Mucosa of gallbladder (tissue), 1 donor: ENCODE data around the gene GRIN1. TPM values are rescaled to one million over a fixed set of nuclear protein-coding genes. Genes with fewer than 3 reads are reported as not detected.
A peak's percentile ranks its signal among the peaks of the same experiment; 100 is the strongest.
"Not testable (repeated sequence)": the region's sequence is repeated elsewhere in the genome, so short reads cannot be mapped to it uniquely, and the experiment has no call there.

Experiments used
- DNase-seq: peaks from one replicate; pipeline ENCODE4 v3.0.0-alpha.2; 2020; ENCODE audit warnings: low spot score
- total RNA-seq: library from RNA; stranded (reverse); gene quantifications from one replicate; pipeline ENCODE4 v1.2.1, GENCODE V29; 2021
- donor health status: DM: no; HTN: no; CAD: no.

GRIN1 gene
- total RNA-seq, 1 donor from 2014 or later, result 0.83 TPM

DNA sequence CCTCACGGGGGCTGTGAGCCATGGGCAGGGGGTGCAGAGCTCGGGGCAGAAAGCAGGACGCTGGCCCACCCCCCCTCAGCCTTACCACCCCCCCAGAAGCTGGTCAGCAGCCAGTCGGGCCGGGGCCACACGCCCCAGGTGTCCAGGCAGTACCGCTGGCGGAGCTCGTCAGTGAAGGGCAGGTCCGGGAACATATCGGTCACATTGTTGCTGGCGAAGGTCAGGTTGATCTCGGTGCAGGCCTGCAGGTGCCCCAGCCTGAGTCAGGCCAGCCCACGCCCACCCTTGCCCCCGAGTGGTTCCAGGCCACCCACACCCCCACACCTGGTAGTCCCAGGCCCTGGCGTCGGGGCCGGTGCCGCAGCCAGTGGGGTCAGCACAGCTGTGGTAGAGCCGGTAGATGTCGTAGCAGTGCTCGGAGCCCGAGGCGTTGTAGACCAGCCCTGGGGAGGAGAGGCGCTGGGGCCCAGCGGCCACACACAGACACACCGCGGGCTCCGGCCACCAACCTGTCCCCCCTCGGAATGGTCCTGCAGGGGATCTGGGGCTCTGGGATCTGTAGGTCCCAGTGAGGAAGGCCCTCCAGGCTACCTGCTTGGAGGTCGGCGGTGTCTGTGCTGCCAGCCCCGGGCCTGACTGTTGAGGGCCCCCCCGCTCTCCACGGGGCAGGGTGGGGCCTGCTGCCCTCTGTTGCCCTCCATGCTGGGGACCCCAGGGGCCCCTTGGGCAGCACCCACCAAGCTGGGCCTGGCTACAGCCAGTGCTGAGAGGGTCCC, 27.0 kb upstream of the GRIN1 start:
- DNase-seq, result no peak

- DNase-seq, result no peak
Observed at GRCh38 chr9:137112564-137113384, 26.2 kb upstream of the GRIN1 start.

- DNase-seq, result no peak
Observed at GRCh38 chr9:137113385-137114159, 25.4 kb upstream of the GRIN1 start.

- no peak for DNase-seq
Observed at GRCh38 chr9:137114220-137114612, 24.7 kb upstream of the GRIN1 start.

DNA sequence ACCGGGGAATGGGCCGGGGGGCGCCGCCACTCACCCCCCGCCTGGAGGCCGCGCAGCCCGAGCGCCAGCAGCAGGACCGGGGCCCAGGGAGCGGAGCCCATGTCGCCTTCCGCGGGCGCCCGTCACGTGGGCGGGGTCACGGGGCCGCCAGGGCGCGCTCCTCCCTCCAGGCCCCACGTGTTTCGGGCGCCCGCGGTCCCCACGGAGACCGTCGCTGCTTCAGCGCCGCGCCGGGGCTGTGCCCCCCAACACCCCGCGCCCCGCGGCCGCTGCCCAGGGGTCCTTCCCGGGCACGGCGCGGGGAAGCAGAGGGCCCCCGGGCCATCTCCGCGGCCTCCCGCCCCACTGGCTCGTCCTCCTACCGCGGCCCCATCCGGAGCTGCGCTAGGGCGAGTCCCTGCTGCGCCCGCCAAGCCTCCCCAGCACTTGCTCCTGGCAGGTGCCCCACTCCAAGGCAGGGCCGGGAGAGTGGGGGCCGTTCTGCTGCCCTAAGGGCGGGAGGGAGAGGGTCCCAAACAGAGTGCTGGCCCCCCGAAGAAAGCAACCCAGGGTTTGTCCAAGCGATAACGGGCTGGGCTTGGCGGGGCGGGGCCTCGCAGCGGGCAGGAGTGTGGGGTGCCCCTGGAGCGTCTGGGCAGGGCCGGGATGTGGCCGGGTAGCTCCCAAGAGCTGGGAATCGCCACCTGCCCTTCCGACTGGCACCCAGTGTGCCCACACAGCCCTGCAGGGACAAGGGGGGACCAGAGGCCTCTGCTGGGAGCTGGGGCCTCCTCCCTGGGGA, 24.2 kb upstream of the GRIN1 start, which contains the start of gene DPP7:
DPP7 (minus strand) TSS at position 121 of the 781 bp plus-strand sequence; CDS start at position 101, 20 bp downstream.
- peak; percentile 67 for DNase-seq

- no peak for DNase-seq
Observed at GRCh38 chr9:137115394-137116026, 23.4 kb upstream of the GRIN1 start.

DNA sequence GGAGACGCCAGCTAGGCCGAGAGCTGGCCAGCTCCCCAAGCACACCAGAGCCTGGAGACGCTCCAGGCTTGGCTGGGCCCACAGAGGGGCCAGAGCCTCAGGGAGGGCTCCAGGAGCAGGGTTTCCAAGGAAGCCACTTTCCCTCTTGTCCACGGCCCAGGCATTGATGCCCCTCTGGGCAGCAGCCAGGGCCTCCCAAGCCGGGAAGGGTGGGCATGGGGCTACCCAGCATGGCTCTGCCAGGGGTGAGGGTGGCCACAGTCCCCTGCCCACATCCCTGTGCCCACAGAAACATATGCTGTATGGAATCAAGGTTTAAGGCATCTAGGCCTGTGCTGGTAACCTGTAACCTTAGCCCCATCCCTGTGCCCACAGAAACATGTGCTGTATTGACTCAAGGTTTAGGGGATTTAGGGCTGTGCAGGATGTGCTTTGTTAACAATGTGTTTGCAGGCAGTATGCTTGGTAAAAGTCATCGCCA, 22.9 kb upstream of the GRIN1 start:
- DNase-seq, result no peak

DNA sequence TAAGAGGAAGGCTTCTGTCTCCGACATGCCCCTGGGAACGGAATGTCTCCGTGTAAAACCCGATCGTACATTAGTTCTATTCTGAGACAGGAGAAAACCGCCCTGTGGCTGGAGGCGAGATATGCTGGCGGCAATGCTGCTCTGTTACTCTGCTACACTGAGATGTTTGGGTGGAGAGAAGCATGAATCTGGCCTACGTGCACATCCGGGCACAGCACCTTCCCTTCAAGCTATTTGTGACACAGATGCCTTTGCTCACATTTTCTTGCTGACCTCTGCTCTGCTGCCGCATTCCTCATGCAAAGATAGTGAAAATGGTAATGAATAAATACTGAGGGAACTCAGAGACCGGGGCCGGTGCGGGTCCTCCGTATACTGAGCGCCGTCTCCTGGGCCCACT, 22.2 kb upstream of the GRIN1 start:
- DNase-seq, result no peak

GRCh38 chr9:137117269-137117731, 21.7 kb upstream of the GRIN1 start:
- DNase-seq, result no peak

DNA sequence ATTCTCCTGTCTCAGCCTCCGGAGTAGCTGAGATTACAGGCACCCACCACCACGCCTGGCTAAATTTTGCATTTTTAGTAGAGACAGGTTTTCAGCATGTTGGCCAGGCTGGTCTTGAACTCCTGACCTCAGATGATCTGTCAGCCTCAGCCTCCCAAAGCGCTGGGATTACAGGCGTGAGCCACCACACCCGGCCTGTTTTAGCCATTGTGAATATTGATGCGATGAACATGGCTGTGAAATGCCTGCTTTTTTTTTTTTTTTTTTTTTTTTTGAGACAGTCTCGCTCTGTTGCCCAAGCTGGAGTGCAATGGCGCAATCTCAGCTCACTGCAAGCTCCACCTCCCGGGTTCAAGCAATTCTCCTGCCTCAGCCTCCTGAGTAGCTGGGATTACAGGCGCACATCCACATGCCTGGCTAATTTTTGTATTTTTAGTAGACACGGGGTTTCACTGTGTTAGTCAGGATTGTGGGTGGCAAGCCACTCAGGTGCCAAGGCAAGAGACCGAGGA, 20.8 kb upstream of the GRIN1 start:
- not testable (repeated sequence) for DNase-seq

DNA sequence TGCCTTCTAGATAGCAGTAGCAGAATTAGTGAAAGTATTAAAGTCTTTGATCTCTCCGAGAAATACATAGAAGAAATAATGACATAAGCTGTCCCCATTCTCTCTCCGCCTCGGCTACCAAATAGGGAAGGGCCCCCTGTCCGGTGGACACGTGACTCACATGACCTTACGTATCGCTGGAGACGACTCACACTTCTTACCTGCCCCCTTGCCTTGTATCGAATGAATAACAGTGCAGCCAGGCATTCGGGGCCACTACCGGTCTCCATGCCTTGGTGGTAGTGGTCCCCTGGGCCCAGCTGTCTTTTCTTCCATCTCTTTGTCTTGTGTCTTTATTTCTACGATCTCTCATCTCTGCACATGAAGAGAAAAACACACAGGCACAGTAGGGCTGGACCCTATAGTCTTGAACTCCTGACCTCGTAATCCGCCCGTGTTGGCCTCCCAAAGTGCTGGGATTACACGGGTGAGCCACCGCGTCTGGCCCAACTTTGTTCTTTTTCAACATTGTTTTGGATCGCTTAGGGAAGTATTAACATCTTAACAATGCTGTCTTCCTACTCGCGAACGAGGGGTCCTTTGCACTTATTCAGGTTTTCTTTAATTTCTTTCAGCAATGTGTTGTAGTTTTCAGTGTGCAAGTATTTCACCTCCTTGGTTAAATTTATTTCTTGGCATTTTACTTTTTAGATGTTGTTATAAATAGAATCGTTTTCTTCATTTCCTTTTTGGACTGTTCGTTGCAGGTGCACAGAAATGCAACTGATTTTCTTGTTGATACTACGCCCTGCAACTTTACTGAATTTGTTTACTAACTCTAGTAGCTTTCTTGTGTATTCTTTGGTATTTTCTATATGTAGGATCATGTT, 16.8 kb upstream of the GRIN1 start:
- not testable (repeated sequence) for DNase-seq

DNA sequence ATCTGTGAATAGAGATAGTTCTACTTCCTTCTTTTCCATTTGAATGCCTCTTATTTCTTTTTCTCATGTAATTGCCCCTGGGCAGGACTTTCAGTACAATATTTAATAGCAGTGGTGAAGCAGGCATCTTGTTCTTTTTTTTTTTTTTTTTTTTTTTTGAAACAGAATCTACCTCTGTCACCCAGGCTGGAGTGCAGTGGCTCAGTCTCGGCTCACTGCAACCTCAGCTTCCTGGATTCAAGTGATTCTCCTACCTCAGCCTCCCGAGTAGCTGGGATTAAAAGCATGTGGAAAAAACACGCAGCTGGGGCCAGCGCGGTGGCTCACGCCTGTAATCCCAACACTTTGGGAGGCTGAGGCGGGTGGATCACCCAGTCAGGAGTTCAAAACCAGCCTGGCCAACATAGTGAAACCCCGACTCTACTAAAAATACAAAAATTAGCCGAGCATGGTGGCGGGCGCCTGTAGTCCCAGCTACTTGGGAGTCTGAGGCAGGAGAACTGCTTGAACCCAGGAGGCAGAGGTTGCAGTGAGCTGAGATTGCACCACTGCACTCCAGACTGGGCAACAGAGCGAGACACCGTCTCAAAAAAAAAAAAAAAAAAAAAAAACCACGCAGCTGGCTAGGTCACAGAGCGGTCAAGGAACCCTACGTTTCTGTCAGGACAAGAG, 16.0 kb upstream of the GRIN1 start:
- DNase-seq, result not testable (repeated sequence)

DNA sequence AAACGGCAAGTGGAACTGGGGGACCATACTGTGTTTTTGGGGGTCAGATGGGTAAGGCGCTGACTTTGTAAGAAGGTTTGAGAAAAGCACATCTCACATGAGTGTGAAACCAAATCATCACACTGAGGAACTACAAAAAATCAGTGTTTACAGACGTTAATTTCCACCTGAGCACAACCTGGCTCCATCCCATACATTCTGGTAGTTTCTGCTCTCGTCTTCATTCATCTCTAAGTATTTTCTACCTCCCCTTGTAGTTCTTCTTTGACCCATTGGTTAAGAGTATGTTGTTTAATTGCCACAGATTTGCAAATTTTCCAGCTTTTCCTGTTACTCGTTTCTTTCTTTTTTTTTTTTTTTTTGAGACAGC, 15.5 kb upstream of the GRIN1 start:
- no peak for DNase-seq

GRCh38 chr9:137123952-137124462, 14.9 kb upstream of the GRIN1 start:
- DNase-seq, result not testable (repeated sequence)

DNA sequence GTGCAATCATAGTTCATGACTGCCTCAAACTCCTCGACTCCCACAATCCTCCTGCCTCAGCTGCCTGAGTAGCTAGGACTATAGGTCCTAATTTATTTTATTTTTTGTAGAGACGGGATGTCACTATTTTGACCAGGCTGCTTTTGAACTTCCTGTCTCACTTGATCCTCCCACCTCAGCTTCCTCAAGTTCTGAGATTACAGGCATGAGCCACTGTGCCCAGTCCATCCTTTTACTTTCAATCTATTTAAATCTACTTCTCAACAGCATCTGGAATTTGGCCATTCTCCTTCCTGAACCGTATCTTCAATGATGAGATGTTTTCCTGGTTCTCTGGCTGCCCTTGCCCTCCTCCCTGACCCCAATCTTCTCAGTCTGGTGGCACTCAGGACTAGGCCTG, 12.2 kb upstream of the GRIN1 start:
- no peak for DNase-seq

DNA sequence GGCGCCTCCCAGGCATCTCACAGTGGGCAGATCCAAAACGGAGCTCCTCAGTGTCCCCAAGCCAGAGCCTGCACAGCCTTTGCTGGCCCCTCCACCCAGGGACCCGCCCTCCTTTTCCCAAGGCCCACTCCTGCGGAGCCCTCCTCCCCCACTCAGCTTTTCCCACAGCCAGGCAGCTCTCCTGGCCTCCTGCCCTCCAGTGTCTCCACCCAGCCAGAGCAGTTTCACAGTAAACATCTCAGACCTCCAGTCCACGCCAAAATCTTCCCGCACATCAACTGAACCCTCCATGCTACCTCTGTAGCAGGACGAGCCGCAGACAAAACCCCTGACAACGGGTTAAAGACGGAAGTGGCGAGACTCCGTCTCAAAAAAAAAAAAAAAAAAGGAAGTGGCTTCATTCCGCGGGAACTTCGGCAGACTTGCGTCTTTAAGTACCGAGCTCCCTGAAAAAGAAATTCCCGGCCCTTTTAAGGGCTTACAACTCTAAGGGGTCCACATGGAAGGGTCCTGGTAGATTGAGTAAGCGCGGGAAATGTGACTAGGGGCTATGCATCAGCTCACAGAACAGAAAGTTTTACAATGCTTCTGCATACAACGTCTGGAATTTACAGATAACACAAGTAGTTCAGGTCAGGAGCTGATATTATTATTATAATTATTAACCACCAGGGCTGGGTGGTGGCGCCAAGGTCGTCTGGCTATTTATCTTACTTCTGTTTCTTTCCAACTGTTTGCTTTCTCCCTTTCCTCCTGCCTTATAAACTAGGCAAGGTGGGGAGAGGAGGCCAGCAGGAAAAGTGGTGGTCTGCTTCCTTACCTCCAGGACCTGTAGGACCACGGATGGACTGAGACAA, 11.4 kb upstream of the GRIN1 start:
- no peak for DNase-seq

DNA sequence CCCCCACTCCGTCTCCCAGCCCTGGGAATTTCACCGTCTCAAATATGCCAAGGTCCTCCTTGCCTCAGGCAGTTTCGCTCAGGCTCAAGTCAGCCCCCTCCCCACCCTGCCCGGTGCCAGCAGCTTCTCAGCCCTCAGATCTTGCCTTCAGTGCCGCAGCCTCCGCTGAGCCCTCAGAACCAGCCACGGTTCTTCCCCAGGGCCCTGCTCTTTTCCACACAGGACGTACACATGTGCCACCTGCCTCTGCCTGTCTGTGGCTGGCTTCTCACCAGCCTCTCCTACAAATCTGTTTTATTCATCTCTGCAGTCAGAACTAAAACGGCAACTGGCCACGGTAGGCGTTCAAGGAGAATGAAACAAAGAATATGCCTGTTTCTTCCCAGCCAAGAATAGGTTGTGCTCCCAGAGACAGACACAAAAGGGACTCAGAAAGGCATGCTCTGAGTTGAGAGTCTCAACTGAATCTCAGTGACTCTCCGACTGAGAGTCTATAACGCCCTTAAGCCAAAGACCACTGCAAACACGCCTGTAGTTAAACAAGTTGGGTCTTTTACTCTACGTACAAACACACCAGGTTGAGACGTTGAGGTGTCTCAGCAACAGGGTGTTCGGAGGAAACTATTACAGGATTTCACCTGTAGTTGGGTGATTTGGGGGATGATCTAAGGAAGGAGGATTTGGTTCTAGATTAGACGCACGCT, 10.6 kb upstream of the GRIN1 start:
- DNase-seq, result no peak
